CD1c-positive myeloid dendritic cell (primary cell): ENCODE data around the gene HEATR5B.

Experiments
- DNase-seq: peaks from one replicate; pipeline ENCODE4 v3.0.0-alpha.2; 2016; ENCODE audit errors: extremely low spot score

Gene HEATR5B

DNA sequence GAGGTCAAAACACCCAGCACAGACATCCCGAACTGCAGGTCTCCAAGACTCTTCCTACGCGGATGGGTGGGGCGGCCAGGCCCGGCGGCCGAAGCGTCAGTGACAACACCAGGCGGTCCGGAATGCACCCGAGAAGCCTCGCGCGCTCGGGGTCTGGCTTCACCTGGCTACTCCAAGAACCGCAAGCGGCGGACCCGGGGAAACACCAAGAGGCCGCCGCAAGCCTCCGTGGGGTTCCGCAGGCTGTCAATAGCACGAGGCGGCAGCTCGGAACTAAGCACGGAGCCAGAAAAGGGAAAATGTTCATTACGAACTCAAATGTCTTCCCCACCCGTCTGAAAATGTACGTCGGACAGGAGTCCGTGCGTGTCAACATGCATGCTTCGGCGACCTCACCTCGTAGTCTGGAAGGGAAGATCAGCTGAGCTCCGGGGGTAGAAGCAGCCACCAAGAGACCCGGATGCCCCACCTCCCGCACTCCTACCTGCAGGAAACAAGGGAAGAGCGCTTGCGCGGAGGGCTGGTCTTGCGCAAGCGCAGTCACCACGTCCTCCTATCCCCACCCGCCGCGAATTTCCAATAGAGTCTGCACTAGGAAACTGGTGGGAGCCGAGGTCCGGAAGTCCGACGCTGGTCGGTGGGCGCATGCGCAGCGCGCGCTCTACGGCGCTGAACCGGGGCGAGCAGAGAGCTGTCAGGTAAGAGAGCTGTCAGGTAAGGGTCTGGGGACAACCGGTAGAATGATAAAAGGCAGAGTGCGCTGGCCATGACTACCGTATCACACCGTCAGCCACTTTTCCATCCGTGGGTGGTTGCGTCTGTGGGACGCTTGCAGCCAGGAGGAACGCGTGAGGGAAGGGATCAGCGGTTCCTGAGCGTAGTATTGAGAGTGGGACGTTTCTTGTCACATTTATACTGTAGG lies at the start of gene HEATR5B, which contains the start of gene GPATCH11:
HEATR5B (minus strand) TSS at position 500 of the 922 bp plus-strand sequence. CDS start 958 bp downstream, outside the sequence.
GPATCH11 (plus strand) TSS at position 646 of the 922 bp plus-strand sequence. CDS start 3,864 bp downstream, outside the sequence.
- peak; percentile 98 for DNase-seq

- no peak for DNase-seq
Observed at GRCh38 chr2:37132914-37133313, 48.7 kb upstream of the HEATR5B start.

DNA sequence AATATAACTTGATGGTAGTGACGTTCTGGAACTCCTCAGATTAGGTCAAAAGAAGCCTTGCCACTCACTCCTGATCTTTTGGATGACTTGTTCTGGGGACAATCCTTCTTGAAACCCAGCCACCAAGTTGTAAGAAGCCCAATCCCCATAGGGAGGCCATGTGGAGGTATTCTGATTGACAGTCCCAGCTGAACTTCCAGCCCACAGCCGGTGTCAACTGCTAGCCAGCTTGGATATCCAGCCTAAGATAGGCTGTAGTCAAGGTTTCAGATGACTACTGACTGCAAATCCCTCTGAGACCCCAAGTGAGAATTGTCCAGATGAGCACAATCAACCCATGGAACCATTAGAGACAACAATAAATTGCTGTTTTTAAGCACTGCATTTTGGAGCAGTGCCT lies 41.2 kb upstream of the HEATR5B start:
- DNase-seq: no peak

- DNase-seq: peak; percentile 2
Observed at GRCh38 chr2:37119157-37119556, 35.0 kb upstream of the HEATR5B start.

- DNase-seq: no peak
Observed at GRCh38 chr2:37117566-37117965, 33.4 kb upstream of the HEATR5B start.

GRCh38 chr2:37111958-37112357 lies 27.8 kb upstream of the HEATR5B start:
- no peak for DNase-seq

GRCh38 chr2:37110306-37111212 lies 26.4 kb upstream of the HEATR5B start:
- no peak for DNase-seq

DNA sequence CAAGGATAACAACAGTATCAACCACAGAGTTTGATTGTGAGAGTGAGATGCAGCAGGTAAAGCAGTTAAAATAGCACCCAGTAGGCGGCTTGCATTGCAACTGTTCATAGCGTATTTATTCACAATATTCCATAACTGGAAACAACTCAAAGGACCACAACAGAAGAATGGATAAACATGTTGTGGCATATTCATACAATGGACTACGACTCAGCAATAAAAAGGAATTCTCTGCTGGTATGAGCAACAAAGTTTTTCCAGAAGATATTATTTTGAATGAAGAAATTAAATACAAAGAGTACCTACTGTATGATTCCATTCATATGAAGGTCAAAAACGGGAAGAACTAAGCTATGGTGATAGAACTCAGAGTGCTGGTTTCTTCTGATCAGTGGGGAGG lies 25.4 kb upstream of the HEATR5B start:
- no peak for DNase-seq

- no peak for DNase-seq
Observed at GRCh38 chr2:37105150-37105549, 21.0 kb upstream of the HEATR5B start.

GRCh38 chr2:37104178-37104577 lies 20.0 kb upstream of the HEATR5B start:
- no peak for DNase-seq

- DNase-seq: no peak
Observed at GRCh38 chr2:37102588-37102987, 18.4 kb upstream of the HEATR5B start.

- DNase-seq: no peak
Observed at GRCh38 chr2:37100054-37100453, 15.9 kb upstream of the HEATR5B start.

DNA sequence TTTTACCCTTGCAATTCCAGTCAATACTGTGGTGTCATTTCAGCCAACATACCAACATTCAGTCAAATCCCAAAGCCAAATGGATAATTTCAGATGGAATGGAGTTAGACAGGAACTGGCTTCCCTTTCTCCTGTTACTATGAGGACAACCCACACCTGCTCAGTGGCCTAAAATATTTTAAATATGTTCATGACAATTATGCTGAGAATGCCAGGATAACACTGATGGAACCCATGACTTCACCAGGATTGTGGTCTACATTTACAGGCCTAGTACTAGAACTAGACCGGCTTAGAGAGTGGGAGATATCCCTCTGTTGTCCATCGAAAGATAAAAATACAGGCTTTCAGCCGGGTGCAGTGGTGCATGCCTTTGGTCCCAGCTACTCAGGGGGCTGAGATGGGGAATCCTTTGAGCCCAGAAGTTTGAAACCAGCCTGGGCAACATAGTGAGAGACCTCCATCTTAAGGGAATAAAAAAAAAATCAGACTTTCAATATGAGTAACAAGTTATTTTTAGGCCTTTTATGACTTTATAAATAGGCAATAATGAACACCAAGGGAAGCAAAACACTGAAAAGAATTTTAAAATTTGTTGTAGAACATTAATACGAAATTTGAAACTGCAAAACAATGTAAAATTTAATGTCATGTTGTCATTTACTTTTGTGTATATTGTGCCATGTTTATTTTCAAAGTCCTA lies 14.4 kb upstream of the HEATR5B start:
- no peak for DNase-seq

GRCh38 chr2:37096568-37096967 lies 12.4 kb upstream of the HEATR5B start:
- no peak for DNase-seq

DNA sequence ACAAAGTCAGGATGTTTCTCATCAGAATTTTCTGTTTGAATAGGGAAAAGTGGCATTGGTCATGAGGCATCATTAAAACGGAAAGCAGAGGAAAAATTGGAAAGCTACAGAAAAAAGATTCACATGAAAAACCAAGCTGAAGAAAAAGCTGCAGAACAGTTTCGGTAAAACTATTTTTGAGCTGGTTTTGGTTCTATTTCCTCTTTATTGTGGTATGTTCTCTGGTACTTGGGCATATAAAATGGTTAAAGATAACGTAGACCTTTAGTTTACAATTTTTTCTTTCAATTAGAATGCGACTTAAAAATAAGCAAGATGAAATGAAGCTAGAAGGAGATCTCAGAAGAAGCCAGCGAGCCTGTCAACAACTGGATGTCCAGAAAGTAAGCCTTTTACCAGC lies 7.7 kb upstream of the HEATR5B start:
- DNase-seq: no peak

GRCh38 chr2:37090019-37090477 lies 5.9 kb upstream of the HEATR5B start:
- DNase-seq: peak; percentile 36

GRCh38 chr2:37085731-37086147 lies 1.6 kb upstream of the HEATR5B start:
- peak; percentile 61 for DNase-seq

- DNase-seq: no peak
Observed at GRCh38 chr2:37084797-37085196, 625 bp upstream of the HEATR5B start.

DNA sequence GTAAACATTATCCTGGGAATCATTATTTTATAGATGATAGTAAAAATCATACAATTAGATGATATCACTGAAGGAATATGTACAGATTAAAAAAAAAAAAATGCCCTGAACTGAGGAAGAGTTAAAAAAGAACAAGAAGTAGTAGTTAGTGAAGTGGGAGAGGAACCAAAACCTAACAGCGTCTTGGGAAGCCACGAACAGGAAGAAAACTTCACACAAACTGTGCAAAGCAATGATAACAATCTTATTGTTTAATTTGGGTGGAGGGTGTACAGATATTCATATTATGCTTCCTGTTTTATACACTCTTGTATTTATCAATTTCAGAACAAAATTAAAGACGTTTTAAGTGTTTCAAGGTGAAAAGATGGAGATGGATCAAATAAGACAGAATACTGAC lies 3.5 kb downstream of the HEATR5B start:
- DNase-seq: peak; percentile 58

DNA sequence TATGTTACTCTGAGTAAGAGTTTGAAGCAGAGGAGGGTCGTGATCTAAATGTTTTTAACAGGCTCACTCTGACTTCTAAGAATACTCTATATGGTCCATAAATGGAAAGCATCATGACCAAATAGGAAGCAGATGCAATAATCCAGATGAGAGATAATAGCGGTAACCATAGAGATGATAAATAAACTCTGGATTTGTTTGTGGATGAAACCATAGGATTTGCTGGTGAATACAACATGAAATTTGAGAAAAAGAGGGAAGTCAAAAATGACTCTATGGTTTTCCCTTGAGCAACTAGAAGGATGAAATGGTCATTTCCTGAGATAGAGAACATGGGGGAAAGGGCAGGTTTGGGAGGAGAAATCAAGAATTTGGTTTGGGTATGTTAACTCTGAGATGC lies 3.9 kb downstream of the HEATR5B start:
- peak; percentile 77 for DNase-seq

- no peak for DNase-seq
Observed at GRCh38 chr2:37070931-37071330, 13.2 kb downstream of the HEATR5B start.

DNA sequence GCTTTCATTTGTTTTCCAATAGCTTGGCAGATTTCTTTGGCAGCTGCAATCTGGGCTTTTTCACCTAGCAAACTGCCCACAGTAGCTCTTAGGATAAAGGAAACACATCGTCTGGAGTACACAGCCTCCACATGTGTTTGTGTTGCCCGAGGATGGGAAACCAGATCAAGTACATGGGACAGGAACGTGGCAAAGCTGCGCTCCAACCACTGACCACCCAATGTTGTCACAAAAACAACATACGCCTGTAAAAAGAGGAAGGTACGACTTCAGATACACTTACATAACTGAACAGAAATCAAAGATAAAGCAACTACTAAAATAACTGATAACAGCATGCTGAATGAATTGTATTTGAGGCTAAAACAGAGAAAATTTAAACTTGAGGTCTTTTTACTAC lies 15.5 kb downstream of the HEATR5B start:
- no peak for DNase-seq
